Measurements from ENCODE around the gene ACTL6A.

ACTL6A gene

GRCh38 chr3:179580992-179581391, 18.3 kb downstream of the ACTL6A start:
- no peak for DNase-seq (ENCODE audit: low read depth)
- in situ Hi-C loops (cut with HindIII; ENCODE audit: low sequenced_read_pairs), result no loop called here
- no peak for TF ChIP-seq CTCF (IDR thresholded peaks at IDR 0.05; ENCODE audit: low read depth, low read length, missing control alignments)
- no peak overlapping the region for H3K4me3 ChIP-seq (ENCODE audit: low read depth, low read length)

GRCh38 chr3:179589143-179589542, 26.4 kb downstream of the ACTL6A start:
- DNase-seq (ENCODE audit: low read depth), result no peak
- TF ChIP-seq CTCF (IDR thresholded peaks at IDR 0.05; ENCODE audit: low read depth, low read length, missing control alignments), result no peak
- in situ Hi-C loops (cut with HindIII; ENCODE audit: low sequenced_read_pairs), result no loop called here
- H3K4me3 ChIP-seq (ENCODE audit: low read depth, low read length), result no peak overlapping the region

GRCh38 chr3:179590669-179591068, 27.9 kb downstream of the ACTL6A start:
- no peak for DNase-seq (ENCODE audit: low read depth)
- H3K4me3 ChIP-seq (ENCODE audit: low read depth, low read length), result no peak overlapping the region
- TF ChIP-seq CTCF (IDR thresholded peaks at IDR 0.05; ENCODE audit: low read depth, low read length, missing control alignments), result no peak
- in situ Hi-C loops (cut with HindIII; ENCODE audit: low sequenced_read_pairs), result no loop called here

GRCh38 chr3:179591313-179591712, 28.6 kb downstream of the ACTL6A start:
- DNase-seq (ENCODE audit: low read depth), result no peak
- TF ChIP-seq CTCF (IDR thresholded peaks at IDR 0.05; ENCODE audit: low read depth, low read length, missing control alignments), result no peak
- H3K4me3 ChIP-seq (ENCODE audit: low read depth, low read length), result no peak overlapping the region
- in situ Hi-C loops (cut with HindIII; ENCODE audit: low sequenced_read_pairs), result no loop called here

- in situ Hi-C loops (cut with HindIII; ENCODE audit: low sequenced_read_pairs), result no loop called here
- H3K4me3 ChIP-seq (ENCODE audit: low read depth, low read length), result no peak overlapping the region
- no peak for TF ChIP-seq CTCF (IDR thresholded peaks at IDR 0.05; ENCODE audit: low read depth, low read length, missing control alignments)
- DNase-seq (ENCODE audit: low read depth), result no peak
These were observed 36.8 kb downstream of the ACTL6A start for GRCh38 chr3:179599531-179599930.

- TF ChIP-seq CTCF (IDR thresholded peaks at IDR 0.05; ENCODE audit: low read depth, low read length, missing control alignments), result no peak
- DNase-seq (ENCODE audit: low read depth), result no peak
- in situ Hi-C loops (cut with HindIII; ENCODE audit: low sequenced_read_pairs), result no loop called here
- H3K4me3 ChIP-seq (ENCODE audit: low read depth, low read length), result no peak overlapping the region
These were observed 40.6 kb downstream of the ACTL6A start for GRCh38 chr3:179603321-179603720.

GRCh38 chr3:179603831-179604230, 41.1 kb downstream of the ACTL6A start:
- in situ Hi-C loops (cut with HindIII; ENCODE audit: low sequenced_read_pairs), result no loop called here
- peak overlapping the region; percentile 85 for H3K4me3 ChIP-seq (ENCODE audit: low read depth, low read length)
- TF ChIP-seq CTCF (IDR thresholded peaks at IDR 0.05; ENCODE audit: low read depth, low read length, missing control alignments), result no peak
- no peak for DNase-seq (ENCODE audit: low read depth)

Measured in astrocyte of the cerebellum (primary cell).